HuH-7.5 (cell line): Measurements from ENCODE around the gene CD1B.
"Not testable (repeated sequence)": the region's sequence is repeated elsewhere in the genome, so short reads cannot be mapped to it uniquely, and the experiment has no call there.

Experiments used
- DNase-seq: peaks from one replicate; pipeline ENCODE4 v3.0.0; 2011; ENCODE audit warnings: low spot score

The CD1B gene

GRCh38 chr1:158331481-158332150 is at the start of gene CD1B:
CD1B (minus strand) TSS chr1:158331531; CDS start chr1:158331423, 108 bp downstream.
- DNase-seq = no peak

GRCh38 chr1:158374860-158375259 is 43.5 kb upstream of the CD1B start:
- no peak for DNase-seq

- not testable (repeated sequence) for DNase-seq
Observed at GRCh38 chr1:158374101-158374500, 42.8 kb upstream of the CD1B start.

GRCh38 chr1:158371188-158371953 is 40.0 kb upstream of the CD1B start:
- no peak for DNase-seq

GRCh38 chr1:158366783-158367182 is 35.5 kb upstream of the CD1B start:
- DNase-seq = no peak

- no peak for DNase-seq
Observed at GRCh38 chr1:158362941-158363340, 31.6 kb upstream of the CD1B start.

- no peak for DNase-seq
Observed at GRCh38 chr1:158362482-158362881, 31.2 kb upstream of the CD1B start.

- DNase-seq = no peak
Observed at GRCh38 chr1:158357441-158357840, 26.1 kb upstream of the CD1B start.

GRCh38 chr1:158356616-158357015 is 25.3 kb upstream of the CD1B start:
- no peak for DNase-seq

GRCh38 chr1:158355773-158356285 is 24.5 kb upstream of the CD1B start:
- DNase-seq = no peak

- DNase-seq = no peak
Observed at GRCh38 chr1:158354255-158354654, 22.9 kb upstream of the CD1B start.

GRCh38 chr1:158353303-158354075 is 22.2 kb upstream of the CD1B start, which contains the start of gene CD1E:
CD1E (plus strand) TSS chr1:158353894; CDS start chr1:158353989, 95 bp downstream.
- no peak for DNase-seq

GRCh38 chr1:158348946-158349345 is 17.6 kb upstream of the CD1B start:
- not testable (repeated sequence) for DNase-seq

- DNase-seq = not testable (repeated sequence)
Observed at GRCh38 chr1:158336413-158336812, 5.1 kb upstream of the CD1B start.

GRCh38 chr1:158335213-158335532 is 3.8 kb upstream of the CD1B start:
- DNase-seq = no peak

GRCh38 chr1:158334526-158335212 is 3.3 kb upstream of the CD1B start:
- DNase-seq = no peak

GRCh38 chr1:158333405-158334155 is 2.2 kb upstream of the CD1B start:
- no peak for DNase-seq

GRCh38 chr1:158331106-158331425 is 265 bp downstream of the CD1B start:
- DNase-seq = no peak

GRCh38 chr1:158330391-158331105 is 783 bp downstream of the CD1B start:
- no peak for DNase-seq

- no peak for DNase-seq
Observed at GRCh38 chr1:158329733-158330132, 1.6 kb downstream of the CD1B start.

- no peak for DNase-seq
Observed at GRCh38 chr1:158329300-158329699, 2.0 kb downstream of the CD1B start.
